Fibroblast of the aortic adventitia (primary cell): ENCODE data around the gene RAD9B. TPM values are rescaled to one million over a fixed set of nuclear protein-coding genes. Genes with fewer than 3 reads are reported as not detected.
"Not testable (repeated sequence)": the region's sequence is repeated elsewhere in the genome, so short reads cannot be mapped to it uniquely, and the experiment has no call there.

Experiments
- DNase-seq: peaks from one replicate; pipeline ENCODE4 v3.0.0-alpha.2; 2010; ENCODE audit warnings: low read depth
- H3K4me3 ChIP-seq: 2 replicates; pipeline ENCODE4 v1.5.1; 2011; ENCODE audit warnings: low read depth, mild to moderate bottlenecking, control low read depth, low read length, moderate library complexity
- CTCF ChIP-seq: IDR thresholded peaks from 2 replicates; pipeline ENCODE4 v1.5.1; 2011; ENCODE audit warnings: mild to moderate bottlenecking, low read length, control low read depth, inconsistent platforms; ENCODE audit not compliant: insufficient read depth
- total RNA-seq: library from RNA; depleted of rRNA; stranded (reverse); fragments of >200 nt; gene quantifications from 2 replicates; pipeline ENCODE4 v1.2.3, GENCODE V29; 2012; ENCODE audit warnings: low replicate concordance

RAD9B gene
- total RNA-seq, result 2.3 and 5.5 TPM in 2 replicates

- TF ChIP-seq CTCF, result no peak
- H3K4me3 ChIP-seq, result peak within 1 kb of the TSS; percentile 90
Measured at GRCh38 chr12:110501752-110502738, at the start of gene RAD9B, which contains the start of gene VPS29. RAD9B (plus strand) TSS chr12:110502331; CDS start chr12:110502338, 7 bp downstream. VPS29 (minus strand) TSS chr12:110502111; CDS start chr12:110502051, 60 bp downstream.

DNA sequence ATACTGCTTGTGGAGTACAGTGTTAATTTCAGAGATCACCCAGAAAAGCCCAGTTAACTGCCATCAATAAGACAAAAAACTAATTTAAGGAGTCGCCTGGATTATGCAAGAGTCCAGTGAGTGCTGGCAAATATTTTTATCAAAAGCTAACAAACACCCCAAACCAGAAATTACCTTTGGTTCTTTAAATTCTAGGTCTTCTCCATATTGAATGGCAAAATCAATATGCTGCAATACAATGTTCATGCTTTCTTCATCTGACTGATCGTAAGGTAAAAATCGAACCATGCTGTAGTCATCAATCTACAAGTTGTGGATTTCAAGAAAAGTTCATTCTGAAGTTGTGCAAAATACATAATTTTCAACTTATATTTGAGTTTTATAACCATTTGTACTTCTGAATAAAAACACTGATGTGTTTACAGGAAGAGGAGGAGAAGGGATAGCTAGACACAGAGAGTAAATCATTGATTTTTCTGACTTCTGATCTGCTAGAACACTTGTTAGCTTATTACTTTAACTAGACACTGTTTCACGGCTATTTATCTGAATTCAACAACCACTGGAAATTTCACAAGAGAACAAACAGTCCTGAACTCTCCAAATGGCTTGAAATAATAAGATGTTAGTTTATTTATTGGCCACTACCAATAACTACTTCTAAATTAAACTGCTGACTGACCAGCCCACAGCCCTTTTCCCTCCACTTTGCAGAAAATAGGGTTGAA lies 48.4 kb upstream of the RAD9B start:
- no peak overlapping the region for H3K4me3 ChIP-seq
- TF ChIP-seq CTCF, result no peak
- no peak for DNase-seq

More at GRCh38 chr12:110501752-110502738, at the start of gene RAD9B, which contains the start of gene VPS29:
- peak; percentile 98 for DNase-seq

DNA sequence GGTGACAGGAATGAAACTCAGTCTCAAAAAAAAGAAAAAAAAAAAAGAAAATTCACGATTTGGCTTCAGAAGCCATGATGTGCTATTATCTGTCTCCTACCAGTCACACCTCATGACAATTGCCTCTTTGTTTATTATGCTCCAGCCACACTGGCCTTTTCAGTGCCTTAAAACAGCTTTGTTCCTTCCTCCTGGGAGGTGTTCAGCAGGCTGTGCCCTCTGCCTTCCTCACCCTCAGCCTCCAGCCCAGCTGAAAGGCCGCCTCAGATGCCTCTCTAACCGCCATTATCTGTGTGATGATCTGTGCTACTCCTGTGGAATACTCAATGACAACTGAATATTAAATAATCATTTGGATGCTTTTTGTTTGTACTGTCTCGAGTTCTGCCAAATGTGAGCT lies 43.4 kb upstream of the RAD9B start:
- no peak for TF ChIP-seq CTCF
- no peak overlapping the region for H3K4me3 ChIP-seq
- no peak for DNase-seq

DNA sequence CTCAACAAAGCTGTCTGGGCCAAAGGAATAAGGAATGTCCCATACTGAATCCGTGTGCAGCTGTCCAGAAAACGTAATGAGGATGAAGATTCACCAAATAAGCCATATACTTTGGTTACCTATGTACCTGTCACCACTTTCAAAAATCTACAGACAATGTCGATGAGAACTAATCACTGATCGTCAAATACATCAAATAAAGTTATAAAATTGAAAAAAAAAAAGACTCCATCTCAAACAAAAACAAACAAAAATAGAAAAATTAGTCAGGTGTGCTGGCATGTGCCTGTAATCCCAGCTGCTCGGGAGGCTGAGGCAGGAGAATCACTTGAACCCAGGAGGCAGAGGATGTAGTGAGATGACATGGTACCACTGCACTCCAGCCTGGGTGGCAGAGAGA lies 40.9 kb upstream of the RAD9B start:
- DNase-seq, H3K4me3 ChIP-seq: not testable (repeated sequence)

DNA sequence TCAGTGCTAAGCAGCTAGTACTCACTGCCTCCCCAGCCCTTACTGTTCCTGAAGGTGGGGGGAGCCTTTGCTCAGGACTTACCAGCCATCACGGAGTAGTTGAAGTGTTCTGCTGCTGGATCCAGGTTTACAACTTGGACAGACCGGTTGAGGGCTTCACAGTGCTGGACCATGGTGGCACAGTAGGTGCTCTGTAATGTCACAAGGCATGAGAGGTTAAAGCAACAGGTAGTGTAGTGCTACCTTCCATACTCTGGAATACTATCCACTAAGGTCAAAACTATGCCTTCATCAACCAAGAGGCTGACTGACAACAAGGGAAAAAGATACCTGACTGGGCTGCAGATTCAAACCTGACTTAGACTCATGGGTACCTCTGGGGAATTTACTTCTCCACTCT lies 37.1 kb upstream of the RAD9B start:
- no peak for DNase-seq
- no peak overlapping the region for H3K4me3 ChIP-seq
- no peak for TF ChIP-seq CTCF

- H3K4me3 ChIP-seq, DNase-seq: not testable (repeated sequence)
Measured at GRCh38 chr12:110465765-110466164, 36.4 kb upstream of the RAD9B start.

DNA sequence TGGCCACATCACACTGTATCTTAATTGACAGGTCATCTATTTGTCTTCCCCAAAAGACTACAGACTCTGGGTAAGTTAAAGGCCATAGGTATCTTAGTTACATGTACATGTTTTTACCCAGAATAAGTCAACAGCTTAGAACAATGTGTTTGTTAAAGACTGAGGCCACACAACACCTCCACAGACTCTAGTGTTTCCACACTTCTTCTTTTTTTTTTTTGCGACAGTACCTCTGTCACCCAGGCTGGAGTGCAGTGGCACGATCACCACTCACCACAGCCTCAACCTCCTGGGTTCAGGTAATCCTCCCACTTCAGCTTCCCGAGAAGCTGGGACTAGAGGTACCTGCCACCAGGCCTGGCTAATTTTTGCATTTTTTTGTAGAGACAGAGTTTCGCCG lies 35.3 kb upstream of the RAD9B start:
- peak overlapping the region; percentile 7 for H3K4me3 ChIP-seq
- TF ChIP-seq CTCF, result no peak
- DNase-seq, result no peak
